ENCODE results near the gene MDH1. TPM values are rescaled to one million over a fixed set of nuclear protein-coding genes. Genes with fewer than 3 reads are reported as not detected.

MDH1 gene
- total RNA-seq, 2 donors from 2014 or later, result 66.1 to 103 TPM

- Histone ChIP-seq H3K27me3 (replicated peaks; ENCODE audit: insufficient read depth) (no peaks in the 10 kb centered on the region), H3K9me3 (peaks cover 14% of the 10 kb centered on the region), H3K36me3 (no peaks in the 10 kb centered on the region), H3K4me3 (no peak overlapping the region), H3K4me1 (ENCODE audit: control insufficient read depth in 1 of 2, low read depth in 2 of 2) (no peaks in the 10 kb centered on the region), H3K27ac (no peak overlapping the region)
- DNase-seq (ENCODE audit: low spot score), result no peak
- no peak for ATAC-seq (ENCODE audit: insufficient number of reproducible peaks, low FRiP score, low read depth)
- TF ChIP-seq, protein P1, sequence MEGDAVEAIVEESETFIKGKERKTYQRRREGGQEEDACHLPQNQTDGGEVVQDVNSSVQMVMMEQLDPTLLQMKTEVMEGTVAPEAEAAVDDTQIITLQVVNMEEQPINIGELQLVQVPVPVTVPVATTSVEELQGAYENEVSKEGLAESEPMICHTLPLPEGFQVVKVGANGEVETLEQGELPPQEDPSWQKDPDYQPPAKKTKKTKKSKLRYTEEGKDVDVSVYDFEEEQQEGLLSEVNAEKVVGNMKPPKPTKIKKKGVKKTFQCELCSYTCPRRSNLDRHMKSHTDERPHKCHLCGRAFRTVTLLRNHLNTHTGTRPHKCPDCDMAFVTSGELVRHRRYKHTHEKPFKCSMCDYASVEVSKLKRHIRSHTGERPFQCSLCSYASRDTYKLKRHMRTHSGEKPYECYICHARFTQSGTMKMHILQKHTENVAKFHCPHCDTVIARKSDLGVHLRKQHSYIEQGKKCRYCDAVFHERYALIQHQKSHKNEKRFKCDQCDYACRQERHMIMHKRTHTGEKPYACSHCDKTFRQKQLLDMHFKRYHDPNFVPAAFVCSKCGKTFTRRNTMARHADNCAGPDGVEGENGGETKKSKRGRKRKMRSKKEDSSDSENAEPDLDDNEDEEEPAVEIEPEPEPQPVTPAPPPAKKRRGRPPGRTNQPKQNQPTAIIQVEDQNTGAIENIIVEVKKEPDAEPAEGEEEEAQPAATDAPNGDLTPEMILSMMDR (IDR thresholded peaks at IDR 0.05), result no peak
Observed at GRCh38 chr2:63627866-63628265, 39.1 kb downstream of the MDH1 start.

- H3K27me3 ChIP-seq (replicated peaks; ENCODE audit: insufficient read depth), result no peaks in the 10 kb centered on the region
- TF ChIP-seq, protein P1 (IDR thresholded peaks at IDR 0.05), result no peak
- no peak overlapping the region for H3K27ac ChIP-seq
- H3K36me3 ChIP-seq, result no peaks in the 10 kb centered on the region
- H3K9me3 ChIP-seq, result peaks cover 15% of the 10 kb centered on the region
- no peaks in the 10 kb centered on the region for H3K4me1 ChIP-seq (ENCODE audit: control insufficient read depth in 1 of 2, low read depth in 2 of 2)
- no peak for DNase-seq (ENCODE audit: low spot score)
- H3K4me3 ChIP-seq, result no peak overlapping the region
- ATAC-seq (ENCODE audit: insufficient number of reproducible peaks, low FRiP score, low read depth), result no peak
Observed at GRCh38 chr2:63628403-63628942, 39.7 kb downstream of the MDH1 start.

- H3K4me1 ChIP-seq (ENCODE audit: control insufficient read depth in 1 of 2, low read depth in 2 of 2), result no peaks in the 10 kb centered on the region
- no peak overlapping the region for H3K4me3 ChIP-seq
- no peaks in the 10 kb centered on the region for H3K27me3 ChIP-seq (replicated peaks; ENCODE audit: insufficient read depth)
- H3K36me3 ChIP-seq, result no peaks in the 10 kb centered on the region
- peaks cover 28% of the 10 kb centered on the region for H3K9me3 ChIP-seq
- TF ChIP-seq, protein P1 (IDR thresholded peaks at IDR 0.05), result no peak
- no peak for DNase-seq (ENCODE audit: low spot score)
- no peak overlapping the region for H3K27ac ChIP-seq
- ATAC-seq (ENCODE audit: insufficient number of reproducible peaks, low FRiP score, low read depth), result no peak
Observed at GRCh38 chr2:63631501-63631900, 42.7 kb downstream of the MDH1 start.

DNA sequence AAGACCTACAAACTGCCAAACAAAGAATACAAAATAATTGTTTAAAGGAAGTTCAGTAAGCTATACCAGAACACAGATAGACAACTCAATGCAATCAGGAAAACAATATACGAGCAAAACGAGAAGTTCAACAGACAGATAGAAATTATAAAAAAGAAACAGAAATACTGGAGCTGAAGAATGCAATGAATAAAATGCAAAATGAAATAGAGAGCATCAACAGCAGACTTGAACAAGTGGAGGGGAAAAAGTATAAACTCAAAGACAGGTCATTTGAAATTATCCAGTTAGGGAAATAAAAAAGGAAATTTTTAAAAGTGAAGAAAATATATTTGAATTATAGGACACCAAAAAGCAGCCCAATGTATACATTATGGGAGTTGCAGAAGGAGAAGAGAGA, 43.6 kb downstream of the MDH1 start:
- peaks cover 28% of the 10 kb centered on the region for H3K9me3 ChIP-seq
- no peaks in the 10 kb centered on the region for H3K36me3 ChIP-seq
- no peaks in the 10 kb centered on the region for H3K27me3 ChIP-seq (replicated peaks; ENCODE audit: insufficient read depth)
- no peaks in the 10 kb centered on the region for H3K4me1 ChIP-seq (ENCODE audit: control insufficient read depth in 1 of 2, low read depth in 2 of 2)
- H3K27ac ChIP-seq, result no peak overlapping the region
- H3K4me3 ChIP-seq, result no peak overlapping the region
- no peak for DNase-seq (ENCODE audit: low spot score)
- no peak for ATAC-seq (ENCODE audit: insufficient number of reproducible peaks, low FRiP score, low read depth)
- TF ChIP-seq, protein P1 (IDR thresholded peaks at IDR 0.05), result no peak

DNA sequence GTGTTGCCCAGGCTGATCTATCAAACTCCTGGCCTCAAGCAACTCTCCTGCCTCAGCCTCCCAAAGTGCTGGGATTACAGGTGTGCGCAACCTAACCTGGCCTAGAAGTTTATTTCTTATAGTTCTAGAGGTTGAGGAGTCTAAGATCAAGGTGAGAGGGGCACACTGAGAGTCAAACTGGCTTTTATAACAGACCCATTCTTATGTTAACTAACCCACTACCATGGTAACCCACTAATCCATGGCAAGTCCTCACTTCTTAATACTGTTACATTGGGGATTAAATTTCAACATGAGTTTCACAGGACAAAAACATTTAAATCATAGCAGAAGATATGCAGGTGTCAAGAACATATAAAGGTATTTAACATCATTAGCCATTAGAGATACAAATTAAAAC, 50.6 kb downstream of the MDH1 start:
- Histone ChIP-seq H3K27me3 (replicated peaks; ENCODE audit: insufficient read depth) (no peaks in the 10 kb centered on the region), H3K36me3 (no peaks in the 10 kb centered on the region), H3K9me3 (peaks cover 10% of the 10 kb centered on the region), H3K4me1 (ENCODE audit: control insufficient read depth in 1 of 2, low read depth in 2 of 2) (no peaks in the 10 kb centered on the region), H3K4me3 (no peak overlapping the region), H3K27ac (no peak overlapping the region)
- DNase-seq (ENCODE audit: low spot score) (no peak), ATAC-seq (ENCODE audit: insufficient number of reproducible peaks, low FRiP score, low read depth) (no peak)
- TF ChIP-seq, protein P1 (IDR thresholded peaks at IDR 0.05), result no peak
